Right kidney (tissue), 1 donor: Measurements from ENCODE around the gene DLG2.

Experiments
- DNase-seq: peaks from one replicate; pipeline ENCODE4 v3.0.0-alpha.2; 2016

Gene DLG2

GRCh38 chr11:83549984-83550667 lies 2077.0 kb downstream of the DLG2 start:
- no peak for DNase-seq

GRCh38 chr11:83546368-83546767 lies 2080.8 kb downstream of the DLG2 start:
- no peak for DNase-seq

- no peak for DNase-seq
These were observed 2081.5 kb downstream of the DLG2 start for GRCh38 chr11:83545494-83546260.

DNA sequence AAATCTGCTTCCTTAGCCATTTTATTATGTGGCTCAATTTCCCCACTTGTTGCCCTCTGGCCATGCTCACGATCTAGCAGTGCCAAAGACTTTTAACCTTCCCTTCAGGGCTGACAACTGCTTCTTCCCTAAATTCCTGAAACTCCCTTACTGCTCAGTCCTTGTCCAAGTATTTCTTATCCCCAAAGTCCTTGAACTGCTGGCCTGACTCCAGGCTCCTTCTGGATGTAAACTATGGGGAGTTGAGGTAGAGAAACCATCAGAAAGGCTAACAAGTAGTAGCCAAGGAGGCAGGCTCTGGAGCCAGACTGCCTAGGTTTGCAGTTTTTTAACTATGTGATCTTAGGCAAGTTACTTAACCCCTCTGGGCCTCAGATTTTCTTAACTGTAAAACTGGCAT lies 2082.3 kb downstream of the DLG2 start:
- DNase-seq: no peak

DNA sequence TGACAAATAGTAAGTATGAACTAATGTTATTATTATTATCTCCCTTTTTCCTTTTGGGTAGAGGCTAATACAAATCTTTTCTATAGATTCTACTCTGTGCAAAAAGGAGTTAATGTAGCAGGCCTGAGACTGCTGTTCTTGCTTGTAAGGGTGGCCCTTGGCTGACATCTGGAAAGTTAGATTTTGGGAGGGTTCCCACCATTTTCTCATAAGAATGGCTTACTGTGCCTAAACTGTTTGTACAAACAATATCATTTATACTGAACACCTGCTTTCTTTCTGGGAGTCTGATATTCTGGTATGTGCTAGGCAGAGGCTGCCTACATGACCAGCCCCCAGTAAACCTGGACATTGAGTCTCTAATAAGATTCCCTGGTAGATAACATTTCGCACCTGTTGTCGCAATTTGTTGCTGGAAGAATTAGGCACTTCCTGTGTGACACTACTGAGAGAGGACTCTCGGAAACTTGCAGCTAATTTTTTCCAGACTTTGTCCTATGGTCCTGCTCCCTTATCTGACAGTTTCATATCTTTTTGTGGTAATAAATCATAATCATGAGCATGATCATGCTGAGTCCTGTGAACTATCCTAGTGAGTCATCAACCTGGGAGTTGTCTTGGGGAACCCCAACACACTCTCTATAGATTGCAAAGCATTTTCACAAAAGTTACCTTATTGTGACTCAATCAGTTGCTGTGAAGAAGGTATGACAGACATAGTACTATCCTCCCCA lies 2083.3 kb downstream of the DLG2 start:
- no peak for DNase-seq

DNA sequence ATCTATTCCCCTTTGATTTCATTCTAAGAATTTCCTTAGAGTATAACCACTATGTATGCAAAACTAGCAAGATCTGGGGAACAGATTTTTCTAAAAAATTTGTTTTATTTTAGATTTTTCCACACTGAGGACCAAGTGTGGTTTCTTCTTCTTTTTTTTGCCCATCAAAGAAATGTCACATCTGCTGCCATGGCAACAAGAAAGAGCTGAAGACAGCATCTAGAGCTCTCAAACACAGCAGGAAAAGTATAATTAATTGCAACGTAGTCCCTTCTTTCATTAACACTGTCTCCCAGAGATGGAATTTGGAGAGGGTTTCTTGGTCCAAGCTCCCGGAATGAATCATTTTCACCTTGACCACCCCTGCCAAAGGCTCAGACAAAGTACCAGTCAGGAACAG lies 2084.3 kb downstream of the DLG2 start:
- DNase-seq: no peak

- no peak for DNase-seq
These were observed 2086.4 kb downstream of the DLG2 start for GRCh38 chr11:83540728-83541127.

DNA sequence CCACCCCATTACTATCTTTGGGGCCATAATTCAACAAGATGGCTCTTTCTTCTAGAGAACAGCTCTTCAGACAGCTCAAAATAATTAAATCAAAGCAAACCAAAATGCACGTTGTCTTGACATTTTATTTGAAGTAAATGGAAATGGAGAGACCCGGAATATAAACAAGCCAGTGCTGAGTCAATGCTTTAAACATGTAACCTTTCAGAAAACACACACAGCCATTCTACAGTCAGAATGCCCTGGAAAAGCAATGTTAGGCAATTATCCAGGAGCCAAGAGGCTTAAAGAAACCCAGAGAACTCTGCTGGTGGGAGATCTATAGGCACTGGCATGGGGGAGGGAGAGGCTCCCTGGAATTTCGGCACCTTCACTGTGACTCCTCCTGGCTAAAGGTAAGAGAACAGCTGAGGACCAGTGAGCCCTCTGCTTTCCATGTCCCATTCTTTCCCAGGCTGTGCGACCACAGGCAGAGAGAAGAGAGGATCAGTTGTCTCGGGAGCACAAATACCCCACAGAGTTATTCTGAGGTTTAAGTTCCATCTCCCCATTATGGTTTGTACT lies 2086.9 kb downstream of the DLG2 start:
- no peak for DNase-seq

DNA sequence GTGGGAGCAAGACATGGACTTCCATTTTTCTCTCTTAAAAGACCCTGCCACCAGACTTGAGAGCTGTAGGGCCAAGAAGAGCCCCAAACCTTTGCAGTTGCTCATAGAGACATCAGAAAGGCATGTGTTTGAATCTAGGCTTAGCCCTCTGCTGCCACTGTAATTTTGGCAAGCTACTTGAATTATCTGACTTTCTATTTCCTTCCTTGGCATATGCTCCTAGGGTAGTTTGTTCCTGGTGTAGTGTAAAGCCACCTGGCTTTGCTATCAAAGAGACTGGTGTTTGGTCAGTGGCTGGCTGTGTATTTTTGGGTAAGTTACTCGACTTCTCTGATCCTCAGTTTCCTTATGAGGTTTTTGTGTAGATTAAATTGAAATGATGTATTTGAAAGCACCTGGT lies 2088.9 kb downstream of the DLG2 start:
- no peak for DNase-seq

DNA sequence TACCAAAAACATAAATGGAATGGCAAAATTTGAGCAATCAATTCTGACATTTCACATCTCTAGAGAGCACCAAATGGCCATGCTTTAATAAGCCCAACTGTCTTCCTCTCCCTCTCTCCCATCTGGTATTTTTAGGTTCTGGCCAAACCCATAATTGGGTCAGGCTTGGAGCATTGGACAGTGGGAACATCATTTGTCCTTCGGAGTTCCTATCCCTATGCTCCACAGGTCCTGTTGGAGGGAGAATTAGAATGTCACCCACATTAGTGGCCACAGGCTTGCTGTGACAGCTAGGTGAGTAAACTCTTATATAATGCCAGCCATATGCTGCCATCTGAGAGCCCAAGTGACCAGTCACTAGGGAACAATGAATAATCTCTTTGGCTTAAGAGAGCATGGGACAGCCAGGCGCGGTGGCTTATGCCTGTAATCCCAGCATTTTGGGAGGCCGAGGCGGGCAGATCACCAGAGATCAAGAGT lies 2090.0 kb downstream of the DLG2 start:
- no peak for DNase-seq

DNA sequence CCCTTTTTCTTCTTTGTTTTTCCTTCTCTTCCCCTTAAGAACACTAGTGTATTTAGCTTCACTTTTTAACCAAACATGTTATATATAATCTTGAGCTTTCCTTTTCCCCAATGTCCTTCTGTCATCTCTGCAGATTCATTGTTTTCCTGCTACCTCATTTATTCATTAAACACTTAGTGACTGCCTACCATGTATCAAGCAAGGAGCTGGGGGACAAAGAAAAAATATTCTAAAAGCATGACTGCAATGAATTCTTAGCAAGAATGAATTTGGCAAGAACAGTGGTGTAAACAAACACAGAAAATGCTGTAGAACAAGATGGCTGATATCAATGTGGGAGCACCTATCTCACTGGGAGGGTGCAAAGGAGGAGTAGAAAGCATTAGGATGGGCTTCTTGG lies 2094.0 kb downstream of the DLG2 start:
- DNase-seq: no peak

- no peak for DNase-seq
These were observed 2098.3 kb downstream of the DLG2 start for GRCh38 chr11:83528877-83529276.

- no peak for DNase-seq
These were observed 2098.9 kb downstream of the DLG2 start for GRCh38 chr11:83528225-83528624.

DNA sequence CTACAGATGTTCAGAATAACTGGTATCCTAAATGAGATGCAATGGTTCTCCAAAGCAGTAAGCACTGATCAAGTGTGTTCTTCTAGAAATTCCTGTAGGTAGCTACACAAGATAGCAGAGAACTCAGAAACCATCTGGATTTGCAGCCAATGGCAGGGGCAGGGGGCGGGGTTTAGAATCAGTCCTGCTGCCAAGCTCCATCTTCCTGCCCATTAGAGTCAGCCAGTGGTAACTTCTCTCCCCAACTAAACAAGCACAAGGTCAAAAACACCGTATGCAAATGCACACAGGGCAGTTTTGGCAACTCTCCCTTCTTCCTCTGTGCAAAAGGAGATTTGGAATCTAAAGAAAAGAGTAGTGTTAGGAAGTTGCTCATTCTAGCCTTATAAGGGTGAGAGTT lies 2103.5 kb downstream of the DLG2 start:
- DNase-seq: no peak

DNA sequence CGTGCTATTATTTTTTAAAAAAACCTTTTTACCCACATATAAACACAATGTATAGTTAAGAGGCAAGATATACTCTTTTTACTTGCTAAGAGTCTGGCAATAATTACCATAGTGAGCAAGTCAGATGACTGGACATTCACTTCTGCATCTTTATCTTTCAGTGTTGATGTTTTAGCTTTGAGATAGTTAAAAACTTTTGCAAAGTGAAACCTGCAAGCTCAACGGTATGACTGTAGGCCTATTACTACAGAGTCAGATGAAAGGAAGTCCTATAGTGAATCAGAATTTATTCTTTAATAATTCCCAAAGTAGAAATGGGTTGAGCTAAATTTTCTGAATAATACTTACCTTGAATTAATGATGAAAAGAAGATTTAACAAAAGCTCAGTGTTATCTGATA lies 2104.2 kb downstream of the DLG2 start:
- no peak for DNase-seq

DNA sequence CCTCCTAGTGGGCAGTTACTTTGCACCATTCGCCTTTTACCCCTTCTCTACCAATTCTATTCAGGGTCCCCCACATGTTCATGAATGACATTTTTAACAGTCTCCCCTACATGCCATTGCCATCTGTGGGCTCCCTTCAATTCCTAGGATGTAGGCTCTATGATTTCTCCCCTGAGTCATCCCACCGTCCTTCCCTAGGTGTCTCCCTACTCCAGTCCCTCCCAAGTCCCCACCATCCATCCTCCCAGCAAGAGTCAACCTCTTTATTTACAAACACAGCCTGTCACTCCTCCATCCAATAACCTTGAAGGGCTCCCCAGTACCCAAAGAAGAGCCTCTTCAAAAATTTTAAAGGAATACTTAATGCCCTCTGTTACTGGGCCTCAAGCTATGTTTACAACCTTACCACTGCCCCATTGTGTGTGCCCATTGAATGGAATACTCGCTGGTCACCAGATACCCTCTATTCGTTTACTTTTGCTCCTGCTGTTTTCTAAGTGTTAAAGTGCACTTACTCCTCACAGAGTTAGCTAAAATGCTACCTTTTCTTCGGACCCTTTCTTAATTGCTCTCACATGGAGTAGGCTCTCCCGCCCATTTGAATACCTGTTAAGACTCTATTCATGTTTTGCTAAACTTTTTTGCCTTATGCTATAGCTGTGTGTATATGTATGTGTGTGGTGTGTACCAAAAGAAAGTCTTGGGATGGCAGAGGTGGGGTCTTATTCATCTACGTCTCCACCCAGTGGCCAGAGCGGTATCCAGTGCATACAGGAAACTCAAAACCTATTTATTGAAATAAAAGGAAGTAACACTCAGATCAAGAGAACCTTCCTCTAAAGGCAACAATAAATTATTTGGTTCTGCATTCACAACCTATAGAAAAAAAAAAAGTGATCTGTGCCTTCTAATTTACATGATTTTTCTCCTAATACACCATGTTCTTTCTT lies 2105.2 kb downstream of the DLG2 start:
- no peak for DNase-seq

- no peak for DNase-seq
These were observed 2106.3 kb downstream of the DLG2 start for GRCh38 chr11:83520849-83521248.

DNA sequence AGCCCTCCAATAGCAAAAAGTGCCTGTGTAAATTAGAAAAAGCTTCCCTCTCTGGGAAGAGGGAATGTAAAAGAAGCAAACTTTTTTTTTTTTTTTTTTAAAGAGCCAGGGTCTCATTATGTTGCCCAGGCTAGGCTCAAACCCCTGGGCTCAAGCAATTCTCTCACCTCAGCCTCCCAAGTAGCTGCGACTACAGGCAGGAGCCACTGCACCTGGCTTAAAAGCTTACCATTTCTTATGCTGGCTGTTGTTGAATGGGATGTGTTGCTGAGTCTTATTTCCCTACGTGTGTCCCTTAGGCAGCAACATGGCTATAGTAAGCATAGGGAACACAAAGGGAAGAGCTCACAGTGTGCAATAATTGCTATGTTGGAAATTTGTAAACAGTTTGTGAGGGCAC lies 2115.5 kb downstream of the DLG2 start:
- DNase-seq: no peak

- no peak for DNase-seq
These were observed 2116.3 kb downstream of the DLG2 start for GRCh38 chr11:83510530-83511460.

GRCh38 chr11:83508804-83509203 lies 2118.3 kb downstream of the DLG2 start:
- DNase-seq: no peak

- DNase-seq: no peak
These were observed 2125.1 kb downstream of the DLG2 start for GRCh38 chr11:83502041-83502440.
